Measurements from ENCODE around the gene CDR2L.

DNA sequence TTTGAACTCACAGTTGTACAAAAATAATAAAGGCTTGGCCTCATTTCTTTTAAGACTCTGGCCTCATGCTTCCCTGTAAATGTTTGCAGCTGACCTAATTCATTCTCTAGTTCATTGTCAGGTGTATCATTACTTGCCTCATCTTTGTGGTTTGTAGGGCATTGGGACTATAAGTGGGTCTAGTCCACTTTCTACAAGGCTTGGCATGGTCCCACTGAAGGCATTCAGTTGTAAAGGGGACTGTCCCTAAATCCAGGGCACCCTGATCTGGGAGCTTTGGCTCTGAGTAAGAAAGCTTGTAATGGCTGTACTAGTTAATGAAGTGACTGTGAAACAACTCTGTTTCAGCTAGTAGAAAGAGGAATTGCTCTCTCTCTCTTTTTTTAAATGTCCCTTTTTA is 62.3 kb downstream of the CDR2L start:
- TF ChIP-seq, protein P1, sequence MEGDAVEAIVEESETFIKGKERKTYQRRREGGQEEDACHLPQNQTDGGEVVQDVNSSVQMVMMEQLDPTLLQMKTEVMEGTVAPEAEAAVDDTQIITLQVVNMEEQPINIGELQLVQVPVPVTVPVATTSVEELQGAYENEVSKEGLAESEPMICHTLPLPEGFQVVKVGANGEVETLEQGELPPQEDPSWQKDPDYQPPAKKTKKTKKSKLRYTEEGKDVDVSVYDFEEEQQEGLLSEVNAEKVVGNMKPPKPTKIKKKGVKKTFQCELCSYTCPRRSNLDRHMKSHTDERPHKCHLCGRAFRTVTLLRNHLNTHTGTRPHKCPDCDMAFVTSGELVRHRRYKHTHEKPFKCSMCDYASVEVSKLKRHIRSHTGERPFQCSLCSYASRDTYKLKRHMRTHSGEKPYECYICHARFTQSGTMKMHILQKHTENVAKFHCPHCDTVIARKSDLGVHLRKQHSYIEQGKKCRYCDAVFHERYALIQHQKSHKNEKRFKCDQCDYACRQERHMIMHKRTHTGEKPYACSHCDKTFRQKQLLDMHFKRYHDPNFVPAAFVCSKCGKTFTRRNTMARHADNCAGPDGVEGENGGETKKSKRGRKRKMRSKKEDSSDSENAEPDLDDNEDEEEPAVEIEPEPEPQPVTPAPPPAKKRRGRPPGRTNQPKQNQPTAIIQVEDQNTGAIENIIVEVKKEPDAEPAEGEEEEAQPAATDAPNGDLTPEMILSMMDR (IDR thresholded peaks at IDR 0.05): no peak
- TF ChIP-seq POLR2AphosphoS5 (IDR thresholded peaks at IDR 0.05): no peak
